ENCODE results near the gene PTRH2. TPM values are rescaled to one million over a fixed set of nuclear protein-coding genes. Genes with fewer than 3 reads are reported as not detected.

PTRH2 gene
- total and polyA plus RNA-seq, 2 of the 8 experiments (the other 6 are each of a cell fraction or from before 2014, with no cell fraction given): 39.4 to 43.2 TPM

DNA sequence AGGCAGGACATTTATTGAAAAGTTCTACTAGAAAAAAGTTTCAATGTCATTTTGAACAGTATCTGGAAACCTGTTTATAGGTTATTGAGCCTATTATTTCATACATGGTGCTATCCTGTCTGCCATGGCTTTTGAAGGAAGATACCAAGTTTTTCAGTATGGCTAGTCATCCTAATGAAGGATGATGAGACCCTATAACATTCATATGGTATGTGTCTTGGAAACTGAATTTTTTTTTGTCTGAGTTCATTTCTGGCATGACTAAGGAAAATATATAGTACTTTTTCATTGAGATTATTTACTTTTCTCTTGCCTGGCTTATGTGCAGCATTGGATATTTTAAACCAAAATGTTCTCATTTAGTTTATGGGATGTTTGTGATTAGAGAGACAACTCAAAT is 57.3 kb downstream of the PTRH2 start:
- H4K91ac ChIP-seq (replicated peaks; ENCODE audit: insufficient read length, low read length): no peak overlapping the region
- no peak for FAIRE-seq
- no peaks in the 10 kb centered on the region for H3K79me1 ChIP-seq (ENCODE audit: low read depth, low read length)
- no peaks in the 10 kb centered on the region for H3K9me3 ChIP-seq (ENCODE audit: insufficient read depth in 2 of 2, low read depth in 1 of 2, low read length in 1 of 2)
- H3K27ac ChIP-seq (ENCODE audit: low read depth, low read length): no peak overlapping the region
- H4K5ac ChIP-seq (ENCODE audit: insufficient read length, low read depth, low read length): no peak overlapping the region
- peaks cover 0 to 14% of the 10 kb centered on the region in 2 experiments; a peak in 1 of 4 replicates for H3K79me2 ChIP-seq (ENCODE audit: control insufficient read depth in 1 of 2, insufficient read depth in 2 of 2, low read length in 2 of 2)
- H3K23ac ChIP-seq (ENCODE audit: insufficient read length): no peak overlapping the region
- H2BK12ac ChIP-seq (ENCODE audit: low read depth, low read length): no peak overlapping the region
- H4K8ac ChIP-seq (ENCODE audit: extremely low read depth, insufficient read depth, low read length): no peak overlapping the region
- DNase-seq (ENCODE audit: low read depth in 1 of 2, low spot score in 2 of 2): no peak
- H2BK20ac ChIP-seq (ENCODE audit: low read length): no peak overlapping the region
- H4K20me1 ChIP-seq (replicated peaks in 1 of 2; ENCODE audit: control insufficient read depth in 1 of 2, insufficient read depth in 2 of 2, low read length in 2 of 2): peaks cover 0 to 2% of the 10 kb centered on the region in 2 experiments
- no peak overlapping the region for H2BK15ac ChIP-seq (ENCODE audit: low read length)
- H3K4me3 ChIP-seq (ENCODE audit: extremely low read depth in 1 of 4, insufficient read depth in 2 of 4, low read depth in 3 of 4, low read length in 4 of 4): no peak overlapping the region
- no peak overlapping the region for H3K14ac ChIP-seq (ENCODE audit: insufficient read length)
- no peak overlapping the region for H3K4me2 ChIP-seq (ENCODE audit: insufficient read depth in 1 of 2, low read depth in 2 of 2, low read length in 2 of 2)
- no peaks in the 10 kb centered on the region for H3K23me2 ChIP-seq (ENCODE audit: low read depth, low read length)
- POLR2A ChIA-PET (ENCODE audit: partially characterized antibody): no interaction called here
- no peak overlapping the region for H2BK120ac ChIP-seq (replicated peaks; ENCODE audit: low read depth, low read length)
- no peak overlapping the region for H2AK5ac ChIP-seq (ENCODE audit: low read depth, low read length)
- no peak overlapping the region for H3K56ac ChIP-seq (replicated peaks; ENCODE audit: insufficient read length, low read depth, low read length)
- no peak overlapping the region for H3K4ac ChIP-seq (replicated peaks; ENCODE audit: insufficient read length, low read depth, low read length)
- H3K36me3 ChIP-seq (ENCODE audit: control insufficient read depth in 2 of 4, insufficient read depth in 4 of 4, low read length in 3 of 4): peaks cover 12 to 73% (median 52%) of the 10 kb centered on the region in 4 experiments
- H2AFZ ChIP-seq (ENCODE audit: low read length): no peak overlapping the region
- no peaks in the 10 kb centered on the region for H3K27me3 ChIP-seq (replicated peaks in 1 of 4; ENCODE audit: control insufficient read depth in 3 of 4, extremely low read depth in 1 of 4, insufficient read depth in 3 of 4, low read length in 3 of 4)
- H3K9ac ChIP-seq (replicated peaks in 1 of 4; ENCODE audit: extremely low read depth in 1 of 4, low read depth in 3 of 4, low read length in 3 of 4): no peak overlapping the region
- no peaks in the 10 kb centered on the region for H3K4me1 ChIP-seq (replicated peaks in 1 of 4; ENCODE audit: control insufficient read depth in 3 of 4, insufficient read depth in 4 of 4, low read length in 3 of 4)
- CTCF ChIA-PET (ENCODE audit: partially characterized antibody): no interaction called here
- H2BK5ac ChIP-seq (ENCODE audit: low read depth, low read length): no peak overlapping the region
- no peak overlapping the region for H3K18ac ChIP-seq (ENCODE audit: extremely low read depth, low read length)
- TF ChIP-seq BRCA1 (IDR thresholded peaks at IDR 0.05; ENCODE audit: low read depth, low read length): no peak
- TF ChIP-seq SP4 (IDR thresholded peaks at IDR 0.05; ENCODE audit: low read length): no peak
- TF ChIP-seq BACH1 (IDR thresholded peaks at IDR 0.05; ENCODE audit: low read length): no peak
- TF ChIP-seq TAF1 (IDR thresholded peaks at IDR 0.05; ENCODE audit: low read depth, low read length): no peak
- TF ChIP-seq CTBP2 (IDR thresholded peaks at IDR 0.05; ENCODE audit: borderline replicate concordance, insufficient read depth, insufficient read length, low read length): no peak

All from H1 (cell line).